Dermis microvascular lymphatic vessel endothelial cell (primary cell): ENCODE results near the gene MAML3. TPM values are rescaled to one million over a fixed set of nuclear protein-coding genes. Genes with fewer than 3 reads are reported as not detected.

Experiments
- DNase-seq, 2 donors: peaks; one replicate each; pipeline versions ENCODE4 v3.0.0 to v3.0.0-alpha.2; 2010; ENCODE audit warnings: low read depth in 2 of 2
- total RNA-seq: library from RNA; depleted of rRNA; stranded (reverse); fragments of >200 nt; gene quantifications from 2 replicates; pipeline ENCODE4 v1.2.1, GENCODE V29; 2014

MAML3 gene
- total RNA-seq, 1 donor from 2014 or later, result 4.4 TPM

GRCh38 chr4:139872274-139872673 lies 281.7 kb downstream of the MAML3 start:
- DNase-seq, result peak; percentile 52 to 93

- no peak for DNase-seq
Measured at GRCh38 chr4:139869810-139870209, 284.2 kb downstream of the MAML3 start.

- DNase-seq, result no peak
Measured at GRCh38 chr4:139866276-139866962, 287.6 kb downstream of the MAML3 start.

GRCh38 chr4:139865537-139865936 lies 288.4 kb downstream of the MAML3 start:
- no peak for DNase-seq

- no peak for DNase-seq
Measured at GRCh38 chr4:139863531-139863930, 290.5 kb downstream of the MAML3 start.

- DNase-seq, result peak in 1 of 2 donors; percentile 41
Measured at GRCh38 chr4:139861471-139861870, 292.5 kb downstream of the MAML3 start.

DNA sequence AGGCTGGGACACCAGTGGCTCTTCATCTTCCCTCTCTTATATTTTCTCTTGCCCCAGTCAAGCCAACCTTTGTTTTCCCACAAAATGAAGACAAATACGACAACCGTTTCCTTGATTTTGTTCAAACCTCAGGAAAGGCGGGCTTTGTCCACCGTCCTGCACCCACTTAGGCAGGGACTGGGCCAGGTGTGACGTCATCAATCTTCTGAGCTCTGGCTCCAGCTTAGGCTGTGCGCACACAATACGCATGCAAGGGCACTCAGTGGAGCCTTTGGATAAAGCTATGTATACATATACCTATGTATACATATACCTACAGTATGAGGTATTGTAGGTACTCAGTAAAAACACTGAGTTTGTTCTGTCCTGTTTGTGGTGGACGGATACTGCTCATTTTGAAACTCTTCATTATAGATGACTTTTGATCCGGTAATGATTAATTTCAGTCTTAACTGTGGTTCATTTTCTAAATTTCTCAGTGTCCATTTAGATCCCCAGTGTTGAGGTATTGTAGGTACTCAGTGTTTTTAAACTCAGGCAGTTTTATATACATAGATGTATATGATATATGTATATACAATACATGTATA lies 293.5 kb downstream of the MAML3 start:
- no peak for DNase-seq

GRCh38 chr4:139859876-139860275 lies 294.1 kb downstream of the MAML3 start:
- DNase-seq, result no peak

DNA sequence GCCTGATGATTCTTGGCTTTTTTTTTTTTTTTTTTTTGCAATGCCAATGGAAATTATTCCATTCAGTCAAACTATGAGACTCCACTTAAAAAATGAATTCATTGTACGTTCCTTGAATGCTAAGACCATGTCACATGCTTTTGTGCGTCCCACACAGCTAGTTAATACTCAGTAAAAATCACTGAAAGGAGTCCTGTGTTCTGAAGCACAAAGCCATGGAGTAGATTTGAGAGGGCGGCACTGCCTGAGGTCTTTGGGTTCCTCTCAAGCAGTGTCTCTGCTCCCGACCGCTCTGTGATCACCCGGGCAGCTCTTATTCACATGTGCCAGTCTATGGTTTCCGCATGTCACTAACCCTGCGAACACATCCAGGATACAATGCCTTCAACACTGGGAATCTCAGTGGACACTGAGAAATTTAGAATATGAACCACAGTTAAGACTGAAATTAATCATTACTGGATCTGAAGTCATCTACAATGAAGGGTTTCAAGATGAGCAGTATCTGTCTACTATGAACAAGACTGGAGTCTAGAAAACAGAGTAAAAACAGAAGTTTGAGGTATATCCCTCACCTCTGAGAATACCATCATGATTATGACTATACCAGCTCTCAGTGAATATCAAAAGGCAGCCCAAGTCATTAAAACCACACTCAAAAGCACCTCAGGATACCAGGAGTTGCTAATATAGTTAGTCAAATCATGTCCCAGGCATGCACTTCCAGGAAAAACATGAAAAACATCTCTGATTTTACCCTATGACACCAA lies 295.4 kb downstream of the MAML3 start:
- no peak for DNase-seq

DNA sequence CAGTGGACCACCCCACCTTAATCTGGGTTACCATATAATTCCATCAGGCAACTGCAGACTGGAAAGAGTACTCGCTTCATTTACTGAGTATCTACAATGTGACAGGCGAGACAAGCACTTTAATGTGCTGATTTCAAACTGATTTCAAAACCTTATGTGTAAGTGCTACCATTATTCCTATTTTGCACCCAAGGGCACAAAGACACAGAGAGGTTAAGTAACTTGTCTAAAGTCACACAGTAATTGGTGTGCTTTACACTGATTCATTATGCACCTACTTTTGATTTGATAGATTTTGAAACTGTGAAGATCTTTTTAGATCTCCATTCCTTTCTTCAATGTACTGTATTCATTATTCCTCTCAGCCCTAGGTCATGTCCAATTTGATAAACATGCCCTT lies 296.0 kb downstream of the MAML3 start:
- no peak for DNase-seq

GRCh38 chr4:139857021-139857420 lies 297.0 kb downstream of the MAML3 start:
- peak in 1 of 2 donors; percentile 48 for DNase-seq

- DNase-seq, result no peak
Measured at GRCh38 chr4:139854668-139855403, 299.1 kb downstream of the MAML3 start.

GRCh38 chr4:139853309-139853708 lies 300.7 kb downstream of the MAML3 start:
- no peak for DNase-seq

DNA sequence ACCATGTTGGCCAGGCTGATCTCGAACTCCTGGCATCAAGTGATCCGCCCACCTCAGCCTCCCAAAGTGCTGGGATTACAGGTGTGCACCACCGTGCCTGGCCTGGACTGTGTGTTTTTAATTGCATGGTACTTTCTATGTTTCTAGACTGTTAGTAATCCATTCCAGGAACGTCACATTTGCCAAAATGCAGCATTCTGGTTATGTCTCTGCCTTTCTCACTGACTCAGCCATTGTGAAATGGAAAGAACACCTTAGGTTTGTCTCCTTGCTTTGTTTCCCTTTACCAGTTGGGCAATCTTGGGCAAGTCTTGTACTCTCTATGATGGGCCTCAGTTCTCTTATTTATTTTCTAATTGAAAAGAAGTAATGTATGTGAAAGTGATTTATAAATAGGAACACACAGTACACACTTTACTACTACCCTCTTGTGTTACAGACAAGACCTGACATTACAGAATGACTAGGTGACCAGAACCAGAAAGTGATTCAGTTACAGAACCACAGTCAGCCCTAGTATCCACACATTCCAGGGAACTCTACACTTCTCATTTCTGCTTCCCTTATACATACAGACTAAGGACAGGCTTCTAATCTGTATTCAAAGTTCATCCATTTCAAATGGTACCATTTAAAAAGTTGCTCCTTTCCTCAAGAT lies 301.2 kb downstream of the MAML3 start:
- DNase-seq, result no peak

DNA sequence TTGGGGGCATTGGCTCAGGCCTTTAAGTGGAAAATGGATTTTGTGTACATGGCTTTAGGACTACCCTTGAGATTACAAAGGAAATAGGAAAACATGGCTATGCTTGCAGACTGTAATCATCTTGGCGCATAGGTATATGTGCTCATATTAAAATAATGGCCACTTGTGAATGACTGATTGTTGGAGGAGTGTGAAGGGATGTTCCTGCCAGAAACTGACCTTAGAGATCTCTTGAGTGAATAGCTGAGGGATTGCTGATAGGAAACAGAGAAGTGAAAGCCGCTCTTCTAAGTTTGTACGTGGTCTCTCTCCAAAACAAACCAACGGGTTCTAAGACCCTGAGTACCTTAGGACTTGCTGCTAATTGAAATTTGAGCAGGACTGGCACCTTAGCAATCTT lies 302.3 kb downstream of the MAML3 start:
- no peak for DNase-seq

GRCh38 chr4:139851133-139851532 lies 302.9 kb downstream of the MAML3 start:
- no peak for DNase-seq

- no peak for DNase-seq
Measured at GRCh38 chr4:139849219-139849618, 304.8 kb downstream of the MAML3 start.

DNA sequence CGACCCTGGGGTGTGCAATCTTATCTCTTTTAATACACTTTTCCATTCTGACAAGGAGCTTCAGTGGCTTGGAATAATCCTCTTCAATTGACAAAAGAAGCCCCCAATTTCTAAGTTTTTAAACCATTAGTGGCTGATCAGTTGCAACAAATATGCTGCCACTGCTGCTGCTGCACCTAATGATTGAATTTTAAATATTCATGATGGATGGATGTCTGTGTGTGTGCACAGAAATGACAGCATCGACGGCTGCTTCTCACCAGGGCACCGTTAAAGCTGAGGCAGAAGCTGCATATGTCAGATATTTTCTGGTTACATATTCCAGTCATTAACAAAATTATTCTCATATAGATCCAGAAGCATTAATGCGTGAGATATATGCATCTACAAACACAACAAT lies 306.0 kb downstream of the MAML3 start:
- DNase-seq, result no peak

- no peak for DNase-seq
Measured at GRCh38 chr4:139847602-139848001, 306.4 kb downstream of the MAML3 start.

GRCh38 chr4:139846766-139847165 lies 307.2 kb downstream of the MAML3 start:
- no peak for DNase-seq

GRCh38 chr4:139845453-139846093 lies 308.4 kb downstream of the MAML3 start:
- DNase-seq, result no peak
